ENCODE data around the gene F2R. TPM values are rescaled to one million over a fixed set of nuclear protein-coding genes. Genes with fewer than 3 reads are reported as not detected.
"Not testable (repeated sequence)": the region's sequence is repeated elsewhere in the genome, so short reads cannot be mapped to it uniquely, and the experiment has no call there.

Gene F2R
- total RNA-seq, 2 donors from 2014 or later = 9.4 to 33.4 TPM

- ATAC-seq (replicated peaks) = no peak
- Mint-ChIP-seq H3K27me3 (no peaks in the 10 kb centered on the region), H3K4me3 (no peak overlapping the region), H3K36me3 (ENCODE audit: low read depth) (no peaks in the 10 kb centered on the region), H3K4me1 (peaks cover 2% of the 10 kb centered on the region), H3K9me3 (no peaks in the 10 kb centered on the region), H3K27ac (no peak overlapping the region)
Observed at GRCh38 chr5:76771705-76772405, 55.9 kb downstream of the F2R start.

- no peak overlapping the region for H3K27ac Mint-ChIP-seq
- no peak overlapping the region for H3K4me3 Mint-ChIP-seq
Observed at GRCh38 chr5:76775921-76776320, 60.0 kb downstream of the F2R start.

GRCh38 chr5:76776391-76776790 is 60.5 kb downstream of the F2R start:
- Mint-ChIP-seq H3K4me1 (no peaks in the 10 kb centered on the region), H3K36me3 (ENCODE audit: low read depth) (no peaks in the 10 kb centered on the region), H3K4me3 (no peak overlapping the region), H3K9me3 (no peaks in the 10 kb centered on the region), H3K27ac (no peak overlapping the region), H3K27me3 (no peaks in the 10 kb centered on the region)
- ATAC-seq (replicated peaks) = no peak

More at GRCh38 chr5:76775921-76776320, 60.0 kb downstream of the F2R start:
- Mint-ChIP-seq H3K9me3 (no peaks in the 10 kb centered on the region), H3K36me3 (ENCODE audit: low read depth) (no peaks in the 10 kb centered on the region), H3K27me3 (no peaks in the 10 kb centered on the region), H3K4me1 (no peaks in the 10 kb centered on the region)
- ATAC-seq (replicated peaks) = no peak

GRCh38 chr5:76780616-76781015 is 64.7 kb downstream of the F2R start:
- not testable (repeated sequence) for H3K4me3 Mint-ChIP-seq; H3K9me3 Mint-ChIP-seq; H3K4me1 Mint-ChIP-seq; H3K27me3 Mint-ChIP-seq; H3K27ac Mint-ChIP-seq; H3K36me3 Mint-ChIP-seq (ENCODE audit: low read depth); ATAC-seq (replicated peaks)

- no peak overlapping the region for H3K27ac Mint-ChIP-seq
- H3K27me3 Mint-ChIP-seq = peaks cover 4% of the 10 kb centered on the region
- no peak overlapping the region for H3K4me3 Mint-ChIP-seq
- no peaks in the 10 kb centered on the region for H3K9me3 Mint-ChIP-seq
- H3K4me1 Mint-ChIP-seq = no peaks in the 10 kb centered on the region
- H3K36me3 Mint-ChIP-seq (ENCODE audit: low read depth) = no peaks in the 10 kb centered on the region
- ATAC-seq (replicated peaks) = no peak
Observed at GRCh38 chr5:76781775-76782174, 65.8 kb downstream of the F2R start.

- no peaks in the 10 kb centered on the region for H3K36me3 Mint-ChIP-seq (ENCODE audit: low read depth)
- H3K4me1 Mint-ChIP-seq = no peaks in the 10 kb centered on the region
- H3K9me3 Mint-ChIP-seq = no peaks in the 10 kb centered on the region
- peaks cover 4% of the 10 kb centered on the region for H3K27me3 Mint-ChIP-seq
- no peak overlapping the region for H3K27ac Mint-ChIP-seq
- no peak for ATAC-seq (replicated peaks)
- H3K4me3 Mint-ChIP-seq = no peak overlapping the region
Observed at GRCh38 chr5:76782444-76782843, 66.5 kb downstream of the F2R start.

Other genes with a start within 250 kb of the F2R start
- 1 to 10 TPM in 1 of 2 donors, not detected in 1; 1.1 TPM for gene F2RL2, start 92.7 kb upstream of the F2R start, total RNA-seq
- 1 to 10 TPM in 1 of 2 donors, under 1 TPM in 1; 0.85 to 1.9 TPM for gene F2RL1, start 102.9 kb downstream of the F2R start, total RNA-seq
- 1 to 10 TPM; 5.2 to 7.5 TPM for gene S100Z, start 133.9 kb downstream of the F2R start, total RNA-seq
- under 1 TPM; 0.19 to 0.66 TPM for gene CRHBP, start 236.9 kb downstream of the F2R start, total RNA-seq

All from activated T-helper 17 cell treated with anti-CD3 and anti-CD28 coated beads, Interleukin-2, amount 50 U/mL, for 72 hours (primary cell).